Measurements from ENCODE around the gene TULP3. TPM values are rescaled to one million over a fixed set of nuclear protein-coding genes. Genes with fewer than 3 reads are reported as not detected.

TULP3 gene
- total RNA-seq, 2 experiments from 2014 or later: 10.7 to 11.0 TPM

DNA sequence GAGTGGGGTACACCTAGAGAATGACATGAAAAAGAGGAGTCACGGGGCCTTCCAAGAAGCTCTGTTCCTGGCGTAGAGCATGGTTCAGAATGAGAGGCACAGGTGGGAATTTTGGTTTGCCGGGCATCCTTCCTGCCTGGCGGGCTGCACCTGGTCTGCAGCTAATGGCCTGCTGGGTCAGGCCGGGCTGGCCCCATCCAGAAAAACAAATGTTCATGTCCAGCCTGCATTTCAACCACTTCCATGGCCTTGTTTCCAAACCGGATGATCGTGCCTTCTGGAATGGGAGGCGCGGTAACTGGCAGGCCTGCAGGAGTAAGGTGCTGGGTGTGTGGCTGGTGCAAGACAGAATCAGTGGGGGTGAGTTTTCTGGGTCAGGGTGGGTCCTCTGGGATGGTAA is 82.9 kb downstream of the TULP3 start:
- no peaks in the 10 kb centered on the region for H3K9me2 ChIP-seq (ENCODE audit: insufficient read depth, low read length)
- no peak overlapping the region for H2AFZ ChIP-seq (ENCODE audit: low read length)
- POLR2A ChIA-PET: no interaction called here
- no peak for DNase-seq (ENCODE audit: low spot score)
- CTCF ChIA-PET (ENCODE audit: unreplicated experiment): no interaction called here
- intact Hi-C loops (cut with micrococcal nuclease; ENCODE audit: unreplicated experiment): no loop called here
- H3K4me1 ChIP-seq (ENCODE audit: insufficient read depth, low read length, poor library complexity, severe bottlenecking): no peaks in the 10 kb centered on the region
- BruUV-seq (replicated peaks): no TSS peak
- no peak overlapping the region for H3K4me2 ChIP-seq (ENCODE audit: low read length)
- no peak overlapping the region for H3K4me3 ChIP-seq (ENCODE audit: low read depth, low read length, poor library complexity, severe bottlenecking)
- no peaks in the 10 kb centered on the region for H3K36me3 ChIP-seq (ENCODE audit: insufficient read depth, low read length)
- no peaks in the 10 kb centered on the region for H3K79me2 ChIP-seq (ENCODE audit: insufficient read depth, low read depth, low read length)
- TF ChIP-seq CTCF (conservative IDR thresholded peaks at IDR 0.05; ENCODE audit: low read length) (no peak), EZH2phosphoT487 (IDR thresholded peaks at IDR 0.05; ENCODE audit: borderline replicate concordance, low read depth, low read length) (no peak)
- H4K20me1 ChIP-seq (ENCODE audit: insufficient read depth, low read length): no peaks in the 10 kb centered on the region
- H3K27ac ChIP-seq (ENCODE audit: low read depth, low read length, poor library complexity, severe bottlenecking): no peak overlapping the region
- no peaks in the 10 kb centered on the region for H3K9me3 ChIP-seq (ENCODE audit: low read length)

- no peak overlapping the region for H2AFZ ChIP-seq (ENCODE audit: low read length)
- no peak for DNase-seq (ENCODE audit: low spot score)
- H3K27ac ChIP-seq (ENCODE audit: low read depth, low read length, poor library complexity, severe bottlenecking): no peak overlapping the region
- H3K4me1 ChIP-seq (ENCODE audit: insufficient read depth, low read length, poor library complexity, severe bottlenecking): no peaks in the 10 kb centered on the region
- intact Hi-C loops (cut with micrococcal nuclease; ENCODE audit: unreplicated experiment): no loop called here
- BruUV-seq (replicated peaks): no TSS peak
- TF ChIP-seq CTCF (conservative IDR thresholded peaks at IDR 0.05; ENCODE audit: low read length): no peak
- no peak overlapping the region for H3K4me3 ChIP-seq (ENCODE audit: low read depth, low read length, poor library complexity, severe bottlenecking)
- no peak overlapping the region for H3K4me2 ChIP-seq (ENCODE audit: low read length)
- ChIA-PET POLR2A (no interaction called here), CTCF (ENCODE audit: unreplicated experiment) (no interaction called here)
- no peaks in the 10 kb centered on the region for H4K20me1 ChIP-seq (ENCODE audit: insufficient read depth, low read length)
- H3K9me3 ChIP-seq (ENCODE audit: low read length): no peaks in the 10 kb centered on the region
- H3K9me2 ChIP-seq (ENCODE audit: insufficient read depth, low read length): no peaks in the 10 kb centered on the region
- no peaks in the 10 kb centered on the region for H3K79me2 ChIP-seq (ENCODE audit: insufficient read depth, low read depth, low read length)
- H3K36me3 ChIP-seq (ENCODE audit: insufficient read depth, low read length): no peaks in the 10 kb centered on the region
Measured at GRCh38 chr12:2974560-2974971, 83.9 kb downstream of the TULP3 start.

GRCh38 chr12:2976581-2976996 is 85.9 kb downstream of the TULP3 start:
- no peaks in the 10 kb centered on the region for H3K36me3 ChIP-seq (ENCODE audit: insufficient read depth, low read length)
- no peak for DNase-seq (ENCODE audit: low spot score)
- POLR2A ChIA-PET: no interaction called here
- H3K4me1 ChIP-seq (ENCODE audit: insufficient read depth, low read length, poor library complexity, severe bottlenecking): no peaks in the 10 kb centered on the region
- H3K79me2 ChIP-seq (ENCODE audit: insufficient read depth, low read depth, low read length): no peaks in the 10 kb centered on the region
- H3K4me2 ChIP-seq (ENCODE audit: low read length): no peak overlapping the region
- no peaks in the 10 kb centered on the region for H3K9me3 ChIP-seq (ENCODE audit: low read length)
- H3K4me3 ChIP-seq (ENCODE audit: low read depth, low read length, poor library complexity, severe bottlenecking): no peak overlapping the region
- no peak overlapping the region for H3K27ac ChIP-seq (ENCODE audit: low read depth, low read length, poor library complexity, severe bottlenecking)
- CTCF ChIA-PET (ENCODE audit: unreplicated experiment): interaction anchor here (0.6 kb wide), 1 partner anchor 7 kb away, joined by 4 read pairs; no protein-coding TSS in a partner anchor
- no peak overlapping the region for H2AFZ ChIP-seq (ENCODE audit: low read length)
- H4K20me1 ChIP-seq (ENCODE audit: insufficient read depth, low read length): no peaks in the 10 kb centered on the region
- TF ChIP-seq CTCF (conservative IDR thresholded peaks at IDR 0.05; ENCODE audit: low read length): no peak
- TF ChIP-seq EZH2phosphoT487 (IDR thresholded peaks at IDR 0.05; ENCODE audit: borderline replicate concordance, low read depth, low read length): no peak
- no TSS peak for BruUV-seq (replicated peaks)
- intact Hi-C loops (cut with micrococcal nuclease; ENCODE audit: unreplicated experiment): no loop called here
- H3K9me2 ChIP-seq (ENCODE audit: insufficient read depth, low read length): no peaks in the 10 kb centered on the region
